B cell (primary cell): Measurements from ENCODE around the gene EFEMP1. TPM values are rescaled to one million over a fixed set of nuclear protein-coding genes. Genes with fewer than 3 reads are reported as not detected.

Source experiments
- ATAC-seq: fragments of 200-7000 bp; cut with Tn5 transposase; one replicate; pipeline ENCODE4 v1.10.0; 2021; ENCODE audit warnings: low read depth, mild to moderate bottlenecking, moderate number of reproducible peaks, moderate library complexity
- CTCF ChIA-PET: fragments of 350-600 bp; sonication (Branson Sonifier 250); formaldehyde crosslinking; loops from one replicate; lab custom pipeline; 2021; ENCODE audit warnings: antibody characterized with exemption, inconsistent platforms; lab: Charles Lee
- POLR2A ChIA-PET: fragments of 350-600 bp; sonication (Branson Sonifier 250); formaldehyde crosslinking; loops from one replicate; lab custom pipeline; 2021; ENCODE audit warnings: antibody characterized with exemption; lab: Charles Lee
- DNase-seq: peaks from one replicate; pipeline ENCODE4 v3.0.0; 2013
- H2AFZ ChIP-seq: 2 replicates; pipeline ENCODE4 v1.6.1; 2012; ENCODE audit warnings: mild to moderate bottlenecking, low read depth, low read length; ENCODE audit not compliant: insufficient read depth, poor library complexity, severe bottlenecking
- H3K27ac ChIP-seq, 2 donors: 1 replicate in 1 of 2; 2 replicates in 1 of 2; pipeline ENCODE4 v1.5.1; 2012 to 2013; ENCODE audit warnings: low read length in 2 of 2, mild to moderate bottlenecking in 2 of 2, moderate library complexity in 1 of 2
- H3K27me3 ChIP-seq, 4 experiments: fragments of 200-600 bp in 1 of 4; sonication (generic) in 1 of 4; replicated peaks in 1 of 4; 1 replicate in 2 of 4; 2 replicates in 2 of 4; pipeline versions ENCODE4 v1.6.1 to v1.7.0; 2013 to 2016; ENCODE audit warnings: low read length in 3 of 4, mild to moderate bottlenecking in 2 of 4, mixed read lengths in 1 of 4, moderate library complexity in 1 of 4; ENCODE audit not compliant: insufficient read depth in 4 of 4, control insufficient read depth in 3 of 4; ENCODE audit errors: control extremely low read depth in 1 of 4
- H3K36me3 ChIP-seq, 2 experiments: replicated peaks in 1 of 2; 1 replicate in 1 of 2; 2 replicates in 1 of 2; pipeline versions ENCODE4 v1.6.1 to v1.7.1; 2013; ENCODE audit warnings: low read length in 1 of 2; ENCODE audit not compliant: insufficient read depth in 2 of 2, control insufficient read depth in 1 of 2; ENCODE audit errors: control extremely low read depth in 1 of 2, extremely low read depth in 1 of 2
- H3K4me1 ChIP-seq, 2 donors: fragments of 200-600 bp in 1 of 2; sonication (generic) in 1 of 2; 1 replicate in 1 of 2; 2 replicates in 1 of 2; pipeline versions ENCODE4 v1.5.1 to v1.6.1; 2013 to 2017; ENCODE audit warnings: low read length in 2 of 2; ENCODE audit not compliant: control insufficient read depth in 2 of 2, insufficient read depth in 2 of 2
- H3K4me2 ChIP-seq: replicated peaks from 2 replicates; pipeline ENCODE3; 2012; ENCODE audit warnings: mild to moderate bottlenecking, low read depth, low read length; ENCODE audit not compliant: poor library complexity, severe bottlenecking
- H3K4me3 ChIP-seq, 5 experiments: fragments of 200-600 bp in 1 of 5; sonication (generic) in 1 of 5; 1 replicate in 3 of 5; 2 replicates in 2 of 5; pipeline versions ENCODE4 v1.5.1 to v1.7.0; 2011 to 2016; ENCODE audit warnings: low read length in 4 of 5, mild to moderate bottlenecking in 4 of 5, low read depth in 2 of 5, control low read depth in 1 of 5, moderate library complexity in 1 of 5; ENCODE audit not compliant: insufficient read depth in 1 of 5; ENCODE audit errors: control extremely low read depth in 1 of 5, extremely low read depth in 1 of 5
- H3K79me2 ChIP-seq: fragments of 200-600 bp; sonication (generic); one replicate; pipeline ENCODE4 v1.6.0; 2016; ENCODE audit warnings: low read length; ENCODE audit not compliant: control insufficient read depth, insufficient read depth
- H3K9ac ChIP-seq: fragments of 200-600 bp; sonication (generic); 2 replicates; pipeline ENCODE4 v1.6.1; 2017; ENCODE audit warnings: mild to moderate bottlenecking, low read length, moderate library complexity
- H3K9me3 ChIP-seq, 3 donors: one replicate each; pipeline versions ENCODE4 v1.6.1 to v1.7.1; 2013; ENCODE audit warnings: low read length in 2 of 3; ENCODE audit not compliant: control insufficient read depth in 2 of 3, insufficient read depth in 1 of 3; ENCODE audit errors: control extremely low read depth in 1 of 3
- H4K20me1 ChIP-seq: 2 replicates; pipeline ENCODE4 v1.6.0; 2012; ENCODE audit warnings: mild to moderate bottlenecking, low read length; ENCODE audit not compliant: insufficient read depth, control insufficient read depth, poor library complexity, severe bottlenecking
- H3K27ac Mint-ChIP-seq: one replicate; pipeline ENCODE4 v1.8.0; 2021; ENCODE audit warnings: mixed read lengths
- H3K27me3 Mint-ChIP-seq: one replicate; pipeline ENCODE4 v1.8.0; 2021; ENCODE audit warnings: mixed read lengths
- H3K4me1 Mint-ChIP-seq: one replicate; pipeline ENCODE4 v1.8.0; 2021; ENCODE audit warnings: mixed read lengths
- H3K4me3 Mint-ChIP-seq: one replicate; pipeline ENCODE4 v1.8.0; 2021; ENCODE audit warnings: mixed read lengths
- H3K9me3 Mint-ChIP-seq: one replicate; pipeline ENCODE4 v1.8.0; 2022; ENCODE audit warnings: mixed read lengths; ENCODE audit not compliant: insufficient read depth
- EZH2 ChIP-seq: IDR thresholded peaks from 2 replicates; pipeline ENCODE4 v1.6.1; 2012; ENCODE audit warnings: borderline replicate concordance, low read depth, mild to moderate bottlenecking, moderate library complexity, low read length; ENCODE audit not compliant: insufficient read depth, poor library complexity, severe bottlenecking
- WGBS: methylation state at CpG from one replicate; pipeline ENCODE4 v1.1.5; 2013; ENCODE audit warnings: missing lambda C conversion rate; ENCODE audit not compliant: insufficient coverage; 5-methylcytosine and 5-hydroxymethylcytosine counted together
- intact Hi-C: fragments of 100-400 bp; cut with micrococcal nuclease; formaldehyde crosslinking; loops from one replicate; pipeline ENCODE4 v1.10.0; 2022
- polyA plus RNA-seq: library from polyadenylated mRNA; depleted of rRNA; stranded (reverse); fragments of >200 nt; gene quantifications from 2 replicates; pipeline ENCODE4 v1.2.3, GENCODE V29; 2012
- total RNA-seq, 2 donors: library from RNA; stranded (reverse); fragments of 120-200 nt in 1 of 2; gene quantifications; 1 replicate in 1 of 2; 2 replicates in 1 of 2; pipeline versions ENCODE4 v1.2.3 to v1.2.4, GENCODE V29; 2013 to 2022
- TF ChIP-seq, protein P1 (sequence below): fragments of 200-600 bp; IDR thresholded peaks from one replicate; pipeline ENCODE4 v1.8.0; 2022; ENCODE audit warnings: antibody characterized with exemption, mild to moderate bottlenecking

Gene EFEMP1
- total and polyA plus RNA-seq, 2 donors (not counting 1 experiment from before 2014, with no cell fraction given): not detected

DNA sequence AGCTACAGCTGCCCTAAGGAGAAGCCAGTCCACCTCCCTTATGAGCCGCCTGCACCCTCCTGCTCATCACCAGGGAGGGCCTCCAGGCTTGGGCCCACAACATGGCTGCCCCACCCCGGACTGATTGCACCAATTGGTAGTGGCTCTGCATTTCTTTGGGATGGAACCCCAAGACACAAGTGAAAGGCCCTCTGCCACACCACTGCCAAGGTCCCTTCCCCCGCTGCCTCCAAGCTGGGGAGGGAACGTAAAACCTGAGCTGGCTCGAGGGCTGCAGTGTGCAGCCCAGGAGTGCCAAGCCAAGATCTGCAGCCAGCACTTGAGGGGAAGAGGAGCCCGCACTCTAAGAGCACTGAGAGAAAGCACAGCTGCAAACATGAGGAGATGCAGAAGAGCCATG is 97.3 kb downstream of the EFEMP1 start:
- H3K9me3 ChIP-seq: peaks cover 0 to 23% (median 0%) of the 10 kb centered on the region in 3 donors
- H4K20me1 ChIP-seq: no peaks in the 10 kb centered on the region
- H3K4me2 ChIP-seq: no peak overlapping the region
- intact Hi-C loops: no loop called here
- no peaks in the 10 kb centered on the region for H3K4me1 Mint-ChIP-seq
- H3K27ac Mint-ChIP-seq: no peak overlapping the region
- no peaks in the 10 kb centered on the region for H3K36me3 ChIP-seq
- no peak for ATAC-seq
- H3K4me3 Mint-ChIP-seq: no peak overlapping the region
- POLR2A ChIA-PET: no interaction called here
- no peak for DNase-seq
- H3K27me3 Mint-ChIP-seq: peaks cover 4% of the 10 kb centered on the region
- no peaks in the 10 kb centered on the region for H3K27me3 ChIP-seq
- no peak overlapping the region for H3K27ac ChIP-seq
- no peaks in the 10 kb centered on the region for H3K79me2 ChIP-seq
- TF ChIP-seq, protein P1, sequence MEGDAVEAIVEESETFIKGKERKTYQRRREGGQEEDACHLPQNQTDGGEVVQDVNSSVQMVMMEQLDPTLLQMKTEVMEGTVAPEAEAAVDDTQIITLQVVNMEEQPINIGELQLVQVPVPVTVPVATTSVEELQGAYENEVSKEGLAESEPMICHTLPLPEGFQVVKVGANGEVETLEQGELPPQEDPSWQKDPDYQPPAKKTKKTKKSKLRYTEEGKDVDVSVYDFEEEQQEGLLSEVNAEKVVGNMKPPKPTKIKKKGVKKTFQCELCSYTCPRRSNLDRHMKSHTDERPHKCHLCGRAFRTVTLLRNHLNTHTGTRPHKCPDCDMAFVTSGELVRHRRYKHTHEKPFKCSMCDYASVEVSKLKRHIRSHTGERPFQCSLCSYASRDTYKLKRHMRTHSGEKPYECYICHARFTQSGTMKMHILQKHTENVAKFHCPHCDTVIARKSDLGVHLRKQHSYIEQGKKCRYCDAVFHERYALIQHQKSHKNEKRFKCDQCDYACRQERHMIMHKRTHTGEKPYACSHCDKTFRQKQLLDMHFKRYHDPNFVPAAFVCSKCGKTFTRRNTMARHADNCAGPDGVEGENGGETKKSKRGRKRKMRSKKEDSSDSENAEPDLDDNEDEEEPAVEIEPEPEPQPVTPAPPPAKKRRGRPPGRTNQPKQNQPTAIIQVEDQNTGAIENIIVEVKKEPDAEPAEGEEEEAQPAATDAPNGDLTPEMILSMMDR: no peak
- no peak for TF ChIP-seq EZH2
- no peaks in the 10 kb centered on the region for H3K9me3 Mint-ChIP-seq
- WGBS: 91% methylated on average over 5 of the region's 6 CpGs
- no peak overlapping the region for H3K4me3 ChIP-seq
- H2AFZ ChIP-seq: no peak overlapping the region
- H3K4me1 ChIP-seq: no peaks in the 10 kb centered on the region
- CTCF ChIA-PET: no interaction called here
- no peak overlapping the region for H3K9ac ChIP-seq

DNA sequence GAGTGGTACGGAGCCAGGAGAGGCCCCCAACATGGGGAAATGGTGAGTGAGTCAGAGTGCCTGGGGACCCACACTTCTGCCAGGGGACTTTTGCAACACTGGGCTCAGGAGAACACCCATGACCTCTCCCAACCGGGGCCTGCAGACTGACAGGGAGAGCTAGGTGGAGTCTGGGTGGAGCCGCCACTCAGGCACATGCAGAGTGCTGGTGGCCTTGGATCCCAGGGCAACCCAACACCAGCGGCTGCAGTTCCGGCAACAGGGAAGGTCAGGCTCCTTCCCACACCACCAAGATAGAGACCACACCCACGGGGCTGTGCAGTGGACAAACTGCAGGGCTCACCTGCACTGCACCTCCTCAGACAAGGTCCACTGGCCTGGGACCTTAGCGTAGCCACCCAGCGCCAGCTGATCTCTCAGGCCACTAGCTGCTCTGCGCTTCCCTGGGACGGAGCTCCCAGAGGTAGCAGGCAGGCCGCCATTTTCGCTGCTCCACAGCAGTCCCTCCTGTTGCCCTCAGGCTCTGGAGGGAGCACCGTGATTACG is 99.0 kb downstream of the EFEMP1 start:
- Histone ChIP-seq H3K27ac (no peak overlapping the region), H2AFZ (no peak overlapping the region), H3K4me2 (no peak overlapping the region), H3K4me1 (no peaks in the 10 kb centered on the region), H3K9me3 (peaks cover 0 to 23% (median 0%) of the 10 kb centered on the region in 3 donors), H3K4me3 (no peak overlapping the region), H3K79me2 (no peaks in the 10 kb centered on the region), H4K20me1 (no peaks in the 10 kb centered on the region), H3K36me3 (no peaks in the 10 kb centered on the region), H3K9ac (no peak overlapping the region), H3K27me3 (no peaks in the 10 kb centered on the region)
- ChIA-PET CTCF (no interaction called here), POLR2A (no interaction called here)
- peaks cover 4% of the 10 kb centered on the region for H3K27me3 Mint-ChIP-seq
- intact Hi-C loops: no loop called here
- 93% methylated on average over 14 of the region's 14 CpGs for WGBS
- ATAC-seq (no peak), DNase-seq (no peak)
- no peak overlapping the region for H3K4me3 Mint-ChIP-seq
- TF ChIP-seq EZH2: no peak
- TF ChIP-seq, protein P1: no peak
- H3K4me1 Mint-ChIP-seq: no peaks in the 10 kb centered on the region
- H3K9me3 Mint-ChIP-seq: no peaks in the 10 kb centered on the region
- H3K27ac Mint-ChIP-seq: no peak overlapping the region

Other genes with a start within 250 kb of the EFEMP1 start
- gene PNPT1, start 229.9 kb downstream of the EFEMP1 start, total RNA-seq: 23.1 and 28.2 TPM in 2 replicates
- 7.8 and 8.1 TPM in 2 replicates for gene PNPT1, start 229.9 kb downstream of the EFEMP1 start, polyA plus RNA-seq